K562 (cell line): ENCODE data around the gene MYO1F. TPM values are rescaled to one million over a fixed set of nuclear protein-coding genes. Genes with fewer than 3 reads are reported as not detected.

Source experiments
- ATAC-seq: fragments of 200-7000 bp; cut with Tn5 transposase; 3 replicates; pipeline ENCODE4 v1.9.1; 2020; ENCODE audit warnings: moderate library complexity
- BruUV-seq: library from RNA; stranded (reverse); fragments of 400-500 nt; replicated peaks from 2 replicates; lab custom pipeline; 2021; lab: Mats Ljungman, UMichigan
- CTCF ChIA-PET: fragments of 300-600 bp; formaldehyde crosslinking; extraction: SDS; loops from one replicate; lab custom pipeline; 2021; ENCODE audit warnings: low intra/inter-chr PET ratio; lab: Yijun Ruan, JAX
- POLR2A ChIA-PET: fragments of 300-600, 350-650 bp; sonication (Branson Sonifier 250); formaldehyde crosslinking; extraction: SDS; loops from one replicate; lab custom pipeline; 2021; ENCODE audit warnings: antibody characterized with exemption, inconsistent platforms; lab: Yijun Ruan, JAX
- DNase-seq, 4 experiments: peaks; one replicate each; pipeline versions ENCODE4 v3.0.0 to v3.0.0-alpha.2; 2011 to 2018; ENCODE audit warnings: low spot score in 3 of 4, mixed read lengths in 3 of 4; ENCODE audit errors: extremely low read depth in 1 of 4
- FAIRE-seq: peaks from 2 replicates; lab custom pipeline; 2011; peaks lifted over from hg19 to GRCh38; lab: Jason Lieb, UNC
- H2AFZ ChIP-seq: 2 replicates; pipeline ENCODE4 v1.6.0; 2011; ENCODE audit warnings: low read depth, low read length, control low read depth, inconsistent platforms
- H3K27ac ChIP-seq: fragments of 200-600 bp; 3 replicates; pipeline ENCODE4 v1.8.0; 2011; ENCODE audit warnings: low read depth, mild to moderate bottlenecking, control low read depth, inconsistent platforms, low read length, moderate library complexity, mixed read lengths; ENCODE audit errors: extremely low read depth
- H3K27me3 ChIP-seq, 2 experiments: fragments of 300-600 bp in 1 of 2; 2 replicates in 1 of 2; 3 replicates in 1 of 2; pipeline versions ENCODE4 v1.6.0 to v1.8.0; 2011; ENCODE audit warnings: inconsistent platforms in 2 of 2, low read length in 2 of 2, mild to moderate bottlenecking in 1 of 2, mixed read lengths in 1 of 2, moderate library complexity in 1 of 2; ENCODE audit not compliant: control insufficient read depth in 2 of 2, insufficient read depth in 2 of 2
- H3K36me3 ChIP-seq: fragments of 300-600 bp; 3 replicates; pipeline ENCODE4 v1.8.0; 2011; ENCODE audit warnings: mild to moderate bottlenecking, low read length, inconsistent platforms; ENCODE audit not compliant: control insufficient read depth, insufficient read depth
- H3K4me1 ChIP-seq, 2 experiments: fragments of 200-600 bp in 1 of 2; replicated peaks in 1 of 2; 2 replicates in 1 of 2; 3 replicates in 1 of 2; pipeline versions ENCODE4 v1.5.1 to v1.8.0; 2011; ENCODE audit warnings: inconsistent platforms in 2 of 2, low read length in 2 of 2, mild to moderate bottlenecking in 1 of 2, mixed read lengths in 1 of 2, moderate library complexity in 1 of 2; ENCODE audit not compliant: control insufficient read depth in 2 of 2, insufficient read depth in 2 of 2
- H3K4me2 ChIP-seq: 2 replicates; pipeline ENCODE4 v1.6.1; 2011; ENCODE audit warnings: low read length, control low read depth, inconsistent platforms, mixed read lengths; ENCODE audit not compliant: insufficient read depth
- H3K4me3 ChIP-seq: fragments of 200-600 bp; sonication (generic), shearing (Covaris generic); 2 replicates; pipeline ENCODE4 v1.5.1; 2016; ENCODE audit warnings: control low read depth, inconsistent platforms
- H3K79me2 ChIP-seq: fragments of 200-600 bp; 3 replicates; pipeline ENCODE4 v1.8.0; 2011; ENCODE audit warnings: low read length, inconsistent platforms; ENCODE audit not compliant: control insufficient read depth, insufficient read depth
- H3K9ac ChIP-seq, 2 experiments: 2 replicates each; pipeline versions ENCODE4 v1.6.0 to v1.6.1; 2011; ENCODE audit warnings: low read depth in 2 of 2, low read length in 2 of 2, control low read depth in 1 of 2, inconsistent platforms in 1 of 2, mild to moderate bottlenecking in 1 of 2, mixed read lengths in 1 of 2; ENCODE audit not compliant: insufficient read depth in 1 of 2
- H3K9me1 ChIP-seq: one replicate; pipeline ENCODE4 v1.6.0; 2011; ENCODE audit warnings: inconsistent platforms, mild to moderate bottlenecking, low read length, moderate library complexity; ENCODE audit not compliant: control insufficient read depth, insufficient read depth
- H3K9me3 ChIP-seq: replicated peaks from 2 replicates; pipeline ENCODE4 v1.5.1; 2011; ENCODE audit warnings: low read depth, low read length, inconsistent platforms; ENCODE audit not compliant: control insufficient read depth, insufficient read depth
- H4K20me1 ChIP-seq: replicated peaks from 2 replicates; pipeline ENCODE4 v1.6.1; 2011; ENCODE audit warnings: low read length, inconsistent platforms, mixed read lengths; ENCODE audit not compliant: control insufficient read depth, insufficient read depth
- ATF1 ChIP-seq, 2 experiments: fragments of 450-650 bp in 1 of 2; IDR thresholded peaks; 2 replicates each; pipeline ENCODE4 v1.6.1; 2016; ENCODE audit warnings: missing compliant biosample characterization in 1 of 2, missing genetic modification characterization in 1 of 2
- ATF7 ChIP-seq: fragments of 450-650 bp; IDR thresholded peaks from 2 replicates; pipeline ENCODE4 v1.7.1; 2014; ENCODE audit warnings: mild to moderate bottlenecking, moderate library complexity
- CREM ChIP-seq: IDR thresholded peaks from 2 replicates; pipeline ENCODE4 v1.6.1; 2014; ENCODE audit warnings: antibody characterized with exemption, low read depth
- CTBP1 ChIP-seq: fragments of 450-650 bp; IDR thresholded peaks from 2 replicates; pipeline ENCODE4 v1.6.1; 2016; ENCODE audit warnings: borderline replicate concordance
- HDGF ChIP-seq: fragments of 450-650 bp; IDR thresholded peaks from 2 replicates; pipeline ENCODE4 v1.6.1; 2016
- HMG20B ChIP-seq: fragments of 250-450 bp; sonication (Bioruptor Pico); IDR thresholded peaks from 2 replicates; pipeline ENCODE4 v1.5.0; 2021; ENCODE audit warnings: mild to moderate bottlenecking
- HNRNPL ChIP-seq: fragments of 200-400 bp; formaldehyde crosslinking; IDR thresholded peaks from 2 replicates; pipeline ENCODE4 v1.6.1; 2017; ENCODE audit warnings: low read depth, mild to moderate bottlenecking, low read length
- MEIS2 ChIP-seq: fragments of 450-650 bp; IDR thresholded peaks from 2 replicates; pipeline ENCODE4 v1.6.1; 2014; ENCODE audit warnings: mild to moderate bottlenecking; ENCODE audit not compliant: partially characterized antibody
- MYC ChIP-seq, 2 experiments: fragments of 250-450 bp in 1 of 2; sonication (Bioruptor Pico) in 1 of 2; IDR thresholded peaks; 2 replicates each; pipeline versions ENCODE4 v1.5.1 to v1.6.1; 2012 to 2021; ENCODE audit warnings: low read depth in 2 of 2, borderline replicate concordance in 1 of 2, improper control_type of control experiment in 1 of 2, low read length in 1 of 2, mild to moderate bottlenecking in 1 of 2, moderate library complexity in 1 of 2
- NR2C2 ChIP-seq, 2 experiments: fragments of 200-800 bp in 1 of 2; sonication (Bioruptor generic) in 1 of 2; sonication (generic) in 1 of 2; formaldehyde crosslinking in 1 of 2; IDR thresholded peaks; 2 replicates each; pipeline versions ENCODE4 v1.6.1 to v1.8.0; 2016 to 2022; ENCODE audit warnings: mild to moderate bottlenecking in 1 of 2, missing compliant biosample characterization in 1 of 2, missing genetic modification characterization in 1 of 2, missing genetic modification reagents in 1 of 2
- PATZ1 ChIP-seq: fragments of 250-450 bp; sonication (Bioruptor Pico); IDR thresholded peaks from 2 replicates; pipeline ENCODE4 v1.5.0; 2020; ENCODE audit warnings: mild to moderate bottlenecking, borderline replicate concordance
- PML ChIP-seq: IDR thresholded peaks from 2 replicates; pipeline ENCODE4 v1.6.1; 2012; ENCODE audit warnings: low read length, inconsistent platforms
- RCOR1 ChIP-seq, 2 experiments: IDR thresholded peaks; 2 replicates each; pipeline ENCODE4 v1.6.1; 2012; ENCODE audit warnings: low read depth in 2 of 2, low read length in 2 of 2, borderline replicate concordance in 1 of 2, improper control_type of control experiment in 1 of 2
- SRSF7 ChIP-seq: fragments of 200-400 bp; formaldehyde crosslinking; optimal IDR thresholded peaks from 2 replicates; pipeline ENCODE3; 2017; ENCODE audit warnings: mild to moderate bottlenecking, low read depth, low read length
- TCF3 ChIP-seq: sonication (generic); formaldehyde crosslinking; IDR thresholded peaks from 2 replicates; pipeline ENCODE4 v1.4.0; 2020; ENCODE audit warnings: mild to moderate bottlenecking, missing genetic modification reagents
- TFAP4 ChIP-seq: sonication (generic); formaldehyde crosslinking; IDR thresholded peaks from 2 replicates; pipeline ENCODE4 v1.8.0; 2022; ENCODE audit warnings: missing genetic modification reagents, mild to moderate bottlenecking, moderate library complexity, borderline replicate concordance
- YY1 ChIP-seq, 3 experiments: IDR thresholded peaks; 2 replicates each; pipeline ENCODE4 v1.6.1; 2011; ENCODE audit warnings: low read length in 2 of 3, mild to moderate bottlenecking in 2 of 3, moderate library complexity in 2 of 3, borderline replicate concordance in 1 of 3, control low read depth in 1 of 3, low read depth in 1 of 3; ENCODE audit not compliant: insufficient read depth in 3 of 3, insufficient replicate concordance in 2 of 3, control insufficient read depth in 1 of 3, insufficient read length in 1 of 3; ENCODE audit errors: extremely low read depth in 1 of 3
- WGBS: fragments of 100-300 bp; shearing (Covaris generic); methylation state at CpG from one replicate; pipeline ENCODE4 v1.1.6; 2016; ENCODE audit warnings: low coverage, mixed read lengths; ENCODE audit not compliant: insufficient coverage; ENCODE audit errors: missing lambda C conversion rate; 5-methylcytosine and 5-hydroxymethylcytosine counted together
- in situ Hi-C: fragments of 300-500 bp; cut with MboI; formaldehyde crosslinking; loops from 4 replicates; pipeline ENCODE4 v1.15.0; 2018; ENCODE audit warnings: inconsistent platforms, mixed read lengths
- intact Hi-C: fragments of 100-400 bp; cut with micrococcal nuclease; formaldehyde crosslinking; loops from 2 replicates; pipeline ENCODE4 v1.14.2; 2022
- polyA plus RNA-seq, 8 experiments: library from polyadenylated mRNA; depleted of rRNA in 4 of 8; stranded (reverse) in 5 of 8; unstranded in 3 of 8; fragments of >200 nt; fragmentation: Nextera tagmentation in 2 of 8; fragmentation: Illumina TruSeq in 1 of 8; extraction: Ambion mirVana in 2 of 8; extraction: Trizol in 1 of 8; gene quantifications; 2 replicates each; pipeline versions ENCODE4 v1.2.1 to v1.2.3, GENCODE V29; 2011 to 2014; ENCODE audit warnings: inconsistent platforms in 1 of 8, missing spikeins in 1 of 8
- total RNA-seq, 7 experiments: library from RNA; depleted of rRNA in 6 of 7; stranded (reverse); fragments of >200 nt in 6 of 7; fragmentation: Illumina TruSeq in 2 of 7; extraction: Trizol in 2 of 7; gene quantifications; 2 replicates each; pipeline versions ENCODE4 v1.2.1 to v1.2.3, GENCODE V29; 2011 to 2021; ENCODE audit warnings: low replicate concordance in 1 of 7

The MYO1F gene
- total and polyA plus RNA-seq, 9 of the 15 experiments (the other 6 are each of a cell fraction or from before 2014, with no cell fraction given), result 0.78 to 9.4 (median 4.3) TPM

- peak; percentile 92 to 99 (median 97) for DNase-seq
- Histone ChIP-seq H3K4me2 (peak overlapping the region; percentile 74), H3K4me3 (0 out of 2 replicates have a peak overlapping the region, but pooled peaks have one; percentile 1), H3K27ac (no peak overlapping the region), H3K79me2 (no peaks in the 10 kb centered on the region), H3K9ac (peak overlapping the region in 1 of 2 experiments; percentile 82; a peak in 2 of 4 replicates), H3K9me1 (no peaks in the 10 kb centered on the region), H4K20me1 (peaks cover 5% of the 10 kb centered on the region; the same call in 1 of the 2 replicates), H3K9me3 (peaks cover 3% of the 10 kb centered on the region; the same call in 1 of the 2 replicates), H3K36me3 (no peaks in the 10 kb centered on the region), H3K4me1 (peaks cover 6 to 28% of the 10 kb centered on the region in 2 experiments; a peak in 4 of 5 replicates), H3K27me3 (peaks cover 16 to 38% of the 10 kb centered on the region in 2 experiments; a peak in 4 of 5 replicates), H2AFZ (peak overlapping the region; percentile 79)
- 18% methylated on average over 55 of the region's 55 CpGs for WGBS
- BruUV-seq, result no TSS peak
- peak; percentile 97 for ATAC-seq
- in situ Hi-C loops, result no loop called here
- ChIA-PET POLR2A (interaction anchor here (1.0 kb wide), 1 partner anchor 10 kb away, joined by 3 read pairs; no protein-coding TSS in a partner anchor), CTCF (no interaction called here)
- peak; percentile 98 for FAIRE-seq
- intact Hi-C loops, result no loop called here
- TF ChIP-seq TFAP4 (CRISPR knock-in tag) (peak; percentile 60; the same call in 1 of the 2 replicates), MEIS2 (peak; percentile 29), SRSF7 (no peak), ATF1 (CRISPR knock-in tag; IDR thresholded peaks at IDR 0.05) (no peak), ATF1 (tag; IDR thresholded peaks at IDR 0.05) (peak; percentile 69), HDGF (peak; percentile 97), PML (no peak), CREM (peak; percentile 55; the same call in 1 of the 2 replicates), ATF7 (peak; percentile 73), HMG20B (CRISPR knock-in tag) (no peak), CTBP1 (0 out of 2 replicates have a peak, but pooled peaks have one; percentile 80), PATZ1 (CRISPR knock-in tag) (0 out of 2 replicates have a peak, but pooled peaks have one; percentile 12), TCF3 (CRISPR knock-in tag) (no peak), MYC (IDR thresholded peaks at IDR 0.05; ENCODE audit: low read depth, low read length) (peak; percentile 24; the same call in 1 of the 2 replicates), MYC (CRISPR knock-in tag; IDR thresholded peaks at IDR 0.05; ENCODE audit: borderline replicate concordance, low read depth) (no peak), NR2C2 (CRISPR knock-in tag; IDR thresholded peaks at IDR 0.05) (no peak), NR2C2 (tag; IDR thresholded peaks at IDR 0.05) (no peak), RCOR1 (IDR thresholded peaks at IDR 0.05; ENCODE audit: borderline replicate concordance in 1 of 2, low read depth in 2 of 2, low read length in 2 of 2) (peak in 1 of 2 experiments; percentile 35; a peak in 1 of 4 replicates), HNRNPL (no peak), YY1 (IDR thresholded peaks at IDR 0.05; ENCODE audit: borderline replicate concordance in 1 of 3, control insufficient read depth in 1 of 3, extremely low read depth in 1 of 3, insufficient read depth in 3 of 3, insufficient read length in 1 of 3, insufficient replicate concordance in 2 of 3, low read depth in 1 of 3, low read length in 2 of 3) (peak in 1 of 3 experiments; percentile 16)
Measured at GRCh38 chr19:8592231-8593009, 15.2 kb upstream of the MYO1F start.
